PFSK-1 (cell line): Measurements from ENCODE around the gene FKBP11.

Source experiments
- POLR2AphosphoS5 ChIP-seq: IDR thresholded peaks from 2 replicates; pipeline ENCODE4 v1.6.1; 2012; ENCODE audit warnings: low read depth, mild to moderate bottlenecking, control low read depth, low read length, moderate library complexity
- REST ChIP-seq, 2 experiments: IDR thresholded peaks; 2 replicates each; pipeline versions ENCODE4 v1.6.1 to v1.8.0; 2011 to 2012; ENCODE audit warnings: low read depth in 2 of 2, low read length in 2 of 2, control low read depth in 1 of 2, inconsistent platforms in 1 of 2, mild to moderate bottlenecking in 1 of 2, moderate library complexity in 1 of 2; ENCODE audit not compliant: insufficient read depth in 1 of 2
- SIN3A ChIP-seq: IDR thresholded peaks from 2 replicates; pipeline ENCODE4 v1.6.1; 2012; ENCODE audit warnings: mild to moderate bottlenecking, low read length, moderate library complexity, borderline replicate concordance; ENCODE audit not compliant: insufficient read depth
- TAF1 ChIP-seq: IDR thresholded peaks from 2 replicates; pipeline ENCODE4 v1.6.1; 2012; ENCODE audit warnings: low read length, control low read depth, borderline replicate concordance; ENCODE audit not compliant: insufficient read depth

- TF ChIP-seq TAF1 (no peak), SIN3A (no peak), POLR2AphosphoS5 (no peak), REST (IDR thresholded peaks at IDR 0.05; ENCODE audit: insufficient read depth in 1 of 2, low read depth in 2 of 2, low read length in 2 of 2) (no peak)
Measured at GRCh38 chr12:48960834-48961233, 35.5 kb upstream of the FKBP11 start.
